Astrocyte (in vitro differentiated cells and primary cell): ENCODE results near the gene RNU5B-1.

Experiments
- EZH2 ChIP-seq: IDR thresholded peaks from 2 replicates; pipeline ENCODE4 v1.6.1; 2012; ENCODE audit warnings: mild to moderate bottlenecking, low read length, inconsistent platforms; ENCODE audit not compliant: insufficient read depth
- TF ChIP-seq, protein P1 (sequence below): IDR thresholded peaks from 2 replicates; pipeline ENCODE4 v1.5.1; 2011; ENCODE audit warnings: low read depth, mild to moderate bottlenecking, inconsistent platforms, low read length, moderate library complexity; ENCODE audit not compliant: insufficient read depth

- no peak for TF ChIP-seq EZH2
- TF ChIP-seq, protein P1, sequence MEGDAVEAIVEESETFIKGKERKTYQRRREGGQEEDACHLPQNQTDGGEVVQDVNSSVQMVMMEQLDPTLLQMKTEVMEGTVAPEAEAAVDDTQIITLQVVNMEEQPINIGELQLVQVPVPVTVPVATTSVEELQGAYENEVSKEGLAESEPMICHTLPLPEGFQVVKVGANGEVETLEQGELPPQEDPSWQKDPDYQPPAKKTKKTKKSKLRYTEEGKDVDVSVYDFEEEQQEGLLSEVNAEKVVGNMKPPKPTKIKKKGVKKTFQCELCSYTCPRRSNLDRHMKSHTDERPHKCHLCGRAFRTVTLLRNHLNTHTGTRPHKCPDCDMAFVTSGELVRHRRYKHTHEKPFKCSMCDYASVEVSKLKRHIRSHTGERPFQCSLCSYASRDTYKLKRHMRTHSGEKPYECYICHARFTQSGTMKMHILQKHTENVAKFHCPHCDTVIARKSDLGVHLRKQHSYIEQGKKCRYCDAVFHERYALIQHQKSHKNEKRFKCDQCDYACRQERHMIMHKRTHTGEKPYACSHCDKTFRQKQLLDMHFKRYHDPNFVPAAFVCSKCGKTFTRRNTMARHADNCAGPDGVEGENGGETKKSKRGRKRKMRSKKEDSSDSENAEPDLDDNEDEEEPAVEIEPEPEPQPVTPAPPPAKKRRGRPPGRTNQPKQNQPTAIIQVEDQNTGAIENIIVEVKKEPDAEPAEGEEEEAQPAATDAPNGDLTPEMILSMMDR: no peak
Observed at GRCh38 chr15:65328506-65329287, 24.2 kb downstream of the RNU5B-1 start.
